Measurements from ENCODE around the gene HCRTR1.

- no peak for TF ChIP-seq CTCF (IDR thresholded peaks at IDR 0.05 in 4 of 5, conservative IDR thresholded peaks at IDR 0.05 in 1 of 5)
- no peak for TF ChIP-seq POLR2A (IDR thresholded peaks at IDR 0.05)
Observed at GRCh38 chr1:31667065-31667785, 49.7 kb downstream of the HCRTR1 start.
